Measurements from ENCODE around the gene RFPL1.

GRCh38 chr22:29481265-29482000, 43.0 kb downstream of the RFPL1 start:
- TF ChIP-seq EZH2phosphoT487 (IDR thresholded peaks at IDR 0.05; ENCODE audit: borderline replicate concordance) (no peak), CTCF (conservative IDR thresholded peaks at IDR 0.05; ENCODE audit: low read length) (no peak)
